Tibial artery (tissue), 4 donors: ENCODE measurements around the gene MTIF3.
A peak's percentile ranks its signal among the peaks of the same experiment; 100 is the strongest.

Experiments
- DNase-seq, 2 donors: peaks; one replicate each; pipeline ENCODE4 v3.0.0-alpha.2; 2019
- H3K27ac ChIP-seq, 2 donors: fragments of 200-600 bp; sonication (generic) in 1 of 2; 1 replicate in 1 of 2; 2 replicates in 1 of 2; pipeline ENCODE4 v1.5.1; 2018 to 2019; ENCODE audit warnings: mild to moderate bottlenecking in 1 of 2
- H3K27me3 ChIP-seq, 2 donors: fragments of 200-600 bp; sonication (generic) in 1 of 2; one replicate each; pipeline versions ENCODE4 v1.5.1 to v1.6.0; 2016 to 2019
- H3K36me3 ChIP-seq, 3 donors: fragments of 200-600 bp; sonication (generic) in 2 of 3; one replicate each; pipeline ENCODE4 v1.5.1; 2016 to 2019; ENCODE audit warnings: mild to moderate bottlenecking in 2 of 3
- H3K4me1 ChIP-seq, 4 donors: fragments of 200-600 bp; sonication (generic) in 2 of 4; 1 replicate in 3 of 4; 2 replicates in 1 of 4; pipeline ENCODE4 v1.5.1; 2016 to 2019
- H3K4me3 ChIP-seq, 2 donors: fragments of 200-600 bp; sonication (generic) in 1 of 2; 1 replicate in 1 of 2; 2 replicates in 1 of 2; pipeline ENCODE4 v1.5.1; 2018 to 2019; ENCODE audit warnings: mild to moderate bottlenecking in 2 of 2
- H3K9me3 ChIP-seq, 3 donors: fragments of 200-600 bp; sonication (generic) in 1 of 3; one replicate each; pipeline ENCODE4 v1.5.1; 2016 to 2019
- CTCF ChIP-seq, 2 experiments: fragments of 200-600 bp in 1 of 2; fragments of 450-650 bp in 1 of 2; IDR thresholded peaks; one replicate each; pipeline ENCODE4 v1.5.1; 2017 to 2019; ENCODE audit warnings: antibody characterized with exemption in 2 of 2, mild to moderate bottlenecking in 1 of 2, moderate library complexity in 1 of 2
- intact Hi-C: fragments of 100-400 bp; cut with DNase I; formaldehyde crosslinking; loops from one replicate; pipeline ENCODE4 v1.15.0; 2023; ENCODE audit warnings: low total_unique reads

The MTIF3 gene

DNA sequence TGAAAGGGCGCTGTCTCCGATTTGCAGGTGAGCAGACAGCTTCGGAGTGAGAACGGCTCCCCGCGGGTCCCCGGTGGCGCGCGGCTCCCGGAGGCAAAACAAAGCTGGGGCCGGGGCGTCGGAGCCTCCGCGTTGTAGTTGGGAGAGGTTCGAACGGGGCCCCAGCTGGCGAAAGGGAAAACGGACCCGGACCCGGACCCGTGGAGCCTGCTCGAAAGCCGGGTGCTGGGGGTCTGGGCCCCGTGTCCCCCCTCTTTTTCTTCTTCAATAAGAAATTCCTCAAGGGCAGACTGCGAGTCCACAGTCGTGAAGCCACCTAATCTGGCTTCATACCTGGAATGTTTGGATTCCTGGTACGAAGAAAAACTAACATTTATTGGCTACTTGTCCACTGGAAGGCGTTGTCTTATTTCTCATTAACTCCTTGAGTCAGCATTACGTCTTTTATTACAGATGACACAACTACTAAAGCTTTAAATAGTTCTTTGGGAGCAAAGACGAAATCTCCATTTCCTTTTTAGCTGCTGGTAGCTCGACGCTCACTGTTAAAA is 632 bp upstream of the MTIF3 start:
- TF ChIP-seq CTCF (IDR thresholded peaks at IDR 0.05), result no peak
- H3K27ac ChIP-seq, result peak overlapping the region; percentile 95
- H3K4me1 ChIP-seq, result peaks cover 0 to 25% (median 16%) of the 10 kb centered on the region in 4 donors
- no peaks in the 10 kb centered on the region for H3K27me3 ChIP-seq
- DNase-seq, result peak in 1 of 2 donors; percentile 71
- H3K9me3 ChIP-seq, result no peaks in the 10 kb centered on the region
- intact Hi-C loops, result loop anchor here (2.0 kb wide), 1 partner anchor 26 kb away; the partner anchor contains the start of gene GTF3A
- H3K36me3 ChIP-seq, result no peaks in the 10 kb centered on the region
- peak overlapping the region; percentile 84 to 91 for H3K4me3 ChIP-seq

DNA sequence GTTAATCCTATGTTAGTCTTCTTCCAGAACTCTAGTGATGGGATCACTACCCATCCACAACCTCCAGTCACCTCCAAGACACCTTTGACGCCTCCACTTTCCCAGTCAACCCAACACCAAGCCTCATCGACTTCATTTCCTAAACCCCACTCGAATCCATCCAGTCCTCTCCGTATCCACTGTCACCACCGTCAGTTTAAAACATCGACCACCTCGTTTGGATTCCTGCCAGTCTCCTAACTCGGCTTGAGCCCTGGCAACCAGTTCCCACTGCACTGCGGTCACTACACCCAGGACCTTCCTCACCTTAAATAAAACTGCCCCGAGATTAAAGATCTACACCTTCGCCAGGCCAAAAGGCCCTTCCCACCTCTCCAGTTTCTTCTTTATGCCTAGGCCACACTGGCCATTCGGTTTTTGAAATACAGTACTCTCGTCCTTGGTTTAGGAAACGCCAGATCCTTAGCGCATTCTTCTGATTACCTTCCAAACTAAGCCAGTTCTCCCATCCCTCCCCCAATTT is 1.2 kb downstream of the MTIF3 start:
- Histone ChIP-seq H3K4me3 (peak overlapping the region; percentile 84 to 91), H3K36me3 (no peaks in the 10 kb centered on the region), H3K4me1 (peaks cover 0 to 31% (median 16%) of the 10 kb centered on the region in 4 donors), H3K27me3 (no peaks in the 10 kb centered on the region), H3K9me3 (no peaks in the 10 kb centered on the region), H3K27ac (peak overlapping the region; percentile 95)
- no peak for DNase-seq
- intact Hi-C loops, result no loop called here
- TF ChIP-seq CTCF (IDR thresholded peaks at IDR 0.05), result no peak

DNA sequence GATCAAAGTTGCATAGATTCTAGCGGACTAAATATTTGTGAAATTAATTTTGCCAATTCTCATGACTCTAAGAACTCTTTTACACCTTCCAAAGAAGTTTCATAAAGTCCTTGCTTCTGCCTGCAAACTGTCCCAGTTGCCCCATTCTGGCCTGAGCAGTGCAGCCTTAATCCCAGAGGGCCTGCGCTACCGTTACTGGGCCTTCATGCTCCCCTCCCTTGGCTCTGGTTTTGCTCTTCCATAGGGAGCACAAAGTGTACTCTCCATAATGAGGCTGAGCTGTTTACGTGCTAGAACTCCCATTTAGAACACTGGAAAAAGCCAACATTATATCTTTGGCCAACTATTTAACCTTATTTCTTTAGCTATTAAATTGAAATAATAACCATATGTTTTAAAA is 2.1 kb downstream of the MTIF3 start:
- H3K4me3 ChIP-seq, result no peak overlapping the region
- intact Hi-C loops, result no loop called here
- peaks cover 0 to 31% (median 16%) of the 10 kb centered on the region in 4 donors for H3K4me1 ChIP-seq
- no peaks in the 10 kb centered on the region for H3K9me3 ChIP-seq
- H3K36me3 ChIP-seq, result no peaks in the 10 kb centered on the region
- DNase-seq, result no peak
- no peaks in the 10 kb centered on the region for H3K27me3 ChIP-seq
- TF ChIP-seq CTCF (IDR thresholded peaks at IDR 0.05), result no peak
- H3K27ac ChIP-seq, result no peak overlapping the region

DNA sequence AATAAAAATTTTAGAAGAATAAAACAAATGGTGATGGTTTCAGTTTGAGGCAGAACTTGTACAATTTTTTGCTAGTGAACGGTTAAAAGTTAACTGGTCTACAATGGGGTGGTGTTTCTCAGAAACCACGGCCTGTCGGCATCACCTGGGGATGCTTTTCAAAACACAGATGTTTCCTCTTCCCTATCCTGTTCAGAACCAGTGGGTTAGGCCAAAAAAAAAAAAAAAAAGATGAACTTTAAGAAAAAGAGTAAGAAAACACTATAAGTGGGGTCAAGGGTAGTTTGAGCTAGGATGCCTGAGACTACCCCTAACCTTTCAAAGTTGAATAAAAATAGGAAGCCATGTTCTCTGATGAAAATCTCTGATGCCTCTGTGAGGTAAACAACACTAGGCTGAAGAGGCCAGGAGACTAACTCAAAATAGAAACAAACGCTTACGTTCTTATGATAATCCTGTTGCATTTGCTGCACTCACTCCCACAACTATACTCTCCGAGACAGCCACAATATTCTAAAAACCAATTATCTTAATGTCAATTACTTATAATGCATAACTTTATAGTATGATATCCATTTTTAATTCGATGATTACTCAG is 3.3 kb downstream of the MTIF3 start:
- DNase-seq, result no peak
- peaks cover 0 to 10% (median 4%) of the 10 kb centered on the region in 3 donors for H3K36me3 ChIP-seq
- intact Hi-C loops, result no loop called here
- no peak overlapping the region for H3K4me3 ChIP-seq
- no peak for TF ChIP-seq CTCF (IDR thresholded peaks at IDR 0.05)
- H3K27me3 ChIP-seq, result no peaks in the 10 kb centered on the region
- peaks cover 0 to 31% (median 16%) of the 10 kb centered on the region in 4 donors for H3K4me1 ChIP-seq
- no peaks in the 10 kb centered on the region for H3K9me3 ChIP-seq
- no peak overlapping the region for H3K27ac ChIP-seq

DNA sequence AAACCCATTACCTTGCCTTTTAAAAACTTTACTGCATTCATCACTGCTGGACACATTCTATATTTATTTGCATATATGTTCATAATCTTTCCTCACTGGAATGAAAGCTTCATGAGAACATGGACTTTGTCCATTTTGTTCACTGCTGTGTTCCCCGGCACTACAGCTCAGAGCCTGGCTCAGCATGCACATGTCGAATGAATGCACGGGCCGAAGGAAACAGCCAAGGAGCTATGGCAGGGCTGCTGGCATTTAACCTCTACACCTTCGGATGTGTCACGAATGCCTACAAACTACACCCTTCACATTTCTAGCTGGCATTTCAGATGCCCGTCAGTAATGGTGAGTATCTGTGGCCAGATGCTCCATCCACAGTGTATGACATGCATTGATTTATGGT is 7.6 kb downstream of the MTIF3 start:
- DNase-seq, result no peak
- H3K4me3 ChIP-seq, result no peak overlapping the region
- no peak for TF ChIP-seq CTCF (IDR thresholded peaks at IDR 0.05)
- no peak overlapping the region for H3K27ac ChIP-seq
- peaks cover 19 to 37% (median 33%) of the 10 kb centered on the region in 3 donors for H3K36me3 ChIP-seq
- H3K9me3 ChIP-seq, result no peaks in the 10 kb centered on the region
- peaks cover 0 to 10% (median 0%) of the 10 kb centered on the region in 4 donors for H3K4me1 ChIP-seq
- H3K27me3 ChIP-seq, result no peaks in the 10 kb centered on the region
- intact Hi-C loops, result no loop called here
